Esophagus (tissue), 2 donors: Measurements from ENCODE around the gene PTCH2. TPM values are rescaled to one million over a fixed set of nuclear protein-coding genes. Genes with fewer than 3 reads are reported as not detected.
"Not testable (repeated sequence)": the region's sequence is repeated elsewhere in the genome, so short reads cannot be mapped to it uniquely, and the experiment has no call there.

Source experiments
- H3K27ac ChIP-seq, 2 donors: one replicate each; pipeline ENCODE4 v1.5.1; 2013; ENCODE audit warnings: low read depth in 2 of 2, mild to moderate bottlenecking in 2 of 2, inconsistent platforms in 1 of 2, low read length in 1 of 2, moderate library complexity in 1 of 2
- H3K27me3 ChIP-seq, 2 donors: one replicate each; pipeline ENCODE4 v1.6.1; 2013; ENCODE audit warnings: low read length in 2 of 2, control low read depth in 1 of 2, mild to moderate bottlenecking in 1 of 2; ENCODE audit not compliant: insufficient read depth in 2 of 2, control insufficient read depth in 1 of 2
- H3K36me3 ChIP-seq, 2 donors: one replicate each; pipeline ENCODE4 v1.6.1; 2013; ENCODE audit warnings: low read length in 1 of 2; ENCODE audit not compliant: control insufficient read depth in 2 of 2, insufficient read depth in 2 of 2
- H3K4me1 ChIP-seq, 2 donors: one replicate each; pipeline ENCODE4 v1.6.1; 2013; ENCODE audit warnings: low read length in 1 of 2; ENCODE audit not compliant: control insufficient read depth in 2 of 2, insufficient read depth in 2 of 2
- H3K4me3 ChIP-seq, 2 donors: one replicate each; pipeline ENCODE4 v1.5.1; 2013; ENCODE audit warnings: low read length in 2 of 2, mild to moderate bottlenecking in 2 of 2, low read depth in 1 of 2, moderate library complexity in 1 of 2
- H3K9me3 ChIP-seq, 2 donors: one replicate each; pipeline ENCODE4 v1.6.1; 2013; ENCODE audit warnings: mild to moderate bottlenecking in 2 of 2, low read depth in 1 of 2, low read length in 1 of 2, moderate library complexity in 1 of 2; ENCODE audit not compliant: control insufficient read depth in 2 of 2, insufficient read depth in 1 of 2
- WGBS, 2 donors: extraction: QIAGEN DNeasy Blood & Tissue Kit; methylation state at CpG; one replicate each; pipeline ENCODE4 v1.1.7; 2013; 5-methylcytosine and 5-hydroxymethylcytosine counted together
- polyA plus RNA-seq, 2 donors: library from polyadenylated mRNA; stranded (reverse); fragments of 200-250 nt; gene quantifications; one replicate each; pipeline ENCODE4 v1.2.3, GENCODE V29; 2013
- donor health status: healthy with polysubstance abuse.
- donor health status: Bipolar disorder and iron deficiency.

Gene PTCH2
- polyA plus RNA-seq, 2 donors: 0.34 to 0.71 TPM

- peak overlapping the region in 1 of 2 donors; percentile 21 for H3K27ac ChIP-seq
Observed at GRCh38 chr1:44798481-44799365, 44.3 kb downstream of the PTCH2 start.

DNA sequence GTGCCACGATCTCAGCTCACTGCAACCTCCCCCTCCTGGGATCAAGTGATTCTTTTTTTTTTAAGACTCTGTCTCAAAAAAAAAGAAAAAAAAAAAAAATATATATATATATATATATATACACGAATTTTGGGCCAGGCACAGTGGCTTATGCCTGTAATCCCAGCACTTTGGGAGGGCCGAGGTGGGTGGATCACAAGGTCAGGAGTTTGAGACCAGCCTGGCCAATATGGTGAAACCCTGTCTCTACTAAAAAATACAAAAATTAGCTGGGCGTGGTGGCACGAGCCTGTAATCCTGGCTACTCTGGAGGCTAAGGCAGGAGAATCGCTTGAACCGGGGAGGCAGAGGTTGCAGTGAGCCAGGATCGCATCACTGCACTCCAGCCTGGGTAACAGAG lies 45.2 kb downstream of the PTCH2 start:
- H3K9me3 ChIP-seq, H3K27ac ChIP-seq, H3K4me1 ChIP-seq, H3K27me3 ChIP-seq, H3K4me3 ChIP-seq: not testable (repeated sequence)
- 65 to 78% methylated on average over 8 of the region's 8 CpGs for WGBS, 2 donors
- peaks cover 0 to 11% of the 10 kb centered on the region in 2 donors for H3K36me3 ChIP-seq

More at GRCh38 chr1:44798481-44799365, 44.3 kb downstream of the PTCH2 start:
- Histone ChIP-seq H3K27me3 (no peaks in the 10 kb centered on the region), H3K9me3 (no peaks in the 10 kb centered on the region), H3K4me3 (no peak overlapping the region), H3K4me1 (peaks cover 0 to 6% of the 10 kb centered on the region in 2 donors), H3K36me3 (peaks cover 6 to 19% of the 10 kb centered on the region in 2 donors)
- 86 to 88% methylated on average over 10 of the region's 10 CpGs for WGBS, 2 donors

DNA sequence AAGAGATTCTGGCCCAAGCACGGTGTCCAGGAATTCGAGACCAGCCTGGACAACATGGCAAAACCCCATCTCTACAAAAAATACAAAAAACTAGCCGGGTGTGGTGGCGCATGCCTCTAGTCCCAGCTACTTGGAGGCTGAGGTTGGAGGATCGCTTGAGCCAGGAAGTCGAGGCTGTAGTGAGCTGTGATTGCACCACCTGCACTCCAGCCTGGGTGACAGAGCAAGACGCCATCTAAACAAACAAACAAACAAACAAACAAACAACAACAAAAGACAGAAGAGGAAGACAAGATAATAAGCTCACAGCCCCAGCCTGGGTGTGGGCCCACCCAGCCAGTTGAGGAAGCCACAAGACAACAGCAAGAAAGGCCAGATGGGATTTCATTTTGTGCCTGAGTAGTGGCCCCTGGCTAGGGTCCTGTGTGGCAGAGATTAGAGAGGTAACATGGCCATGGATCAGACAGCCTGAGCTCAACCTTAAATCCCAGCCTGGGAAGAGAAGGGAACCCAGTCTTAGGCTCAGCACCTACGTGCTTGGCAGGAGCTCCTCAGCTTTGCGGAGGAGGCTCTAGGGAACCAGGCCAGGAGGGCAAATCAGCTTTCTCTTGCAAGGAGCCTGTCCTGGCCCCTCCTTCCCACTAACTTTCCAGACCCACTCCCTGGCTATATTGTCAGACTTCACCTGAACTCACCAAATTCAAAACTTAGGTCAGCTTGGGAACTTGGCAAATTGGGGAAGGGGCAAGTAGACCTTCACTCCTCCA lies 50.1 kb downstream of the PTCH2 start:
- Histone ChIP-seq H3K27ac (peak overlapping the region in 1 of 2 donors; percentile 17), H3K9me3 (no peaks in the 10 kb centered on the region), H3K4me1 (no peaks in the 10 kb centered on the region), H3K36me3 (no peaks in the 10 kb centered on the region), H3K4me3 (no peak overlapping the region), H3K27me3 (no peaks in the 10 kb centered on the region)
- WGBS, 2 donors: 82 to 85% methylated on average over 9 of the region's 9 CpGs

- H3K27ac ChIP-seq: no peak overlapping the region
- H3K36me3 ChIP-seq: no peaks in the 10 kb centered on the region
- 61 to 71% methylated on average over 7 of the region's 7 CpGs for WGBS, 2 donors
- no peak overlapping the region for H3K4me3 ChIP-seq
- peaks cover 0 to 4% of the 10 kb centered on the region in 2 donors for H3K4me1 ChIP-seq
- no peaks in the 10 kb centered on the region for H3K27me3 ChIP-seq
- H3K9me3 ChIP-seq: no peaks in the 10 kb centered on the region
Observed at GRCh38 chr1:44790968-44791801, 51.9 kb downstream of the PTCH2 start.

DNA sequence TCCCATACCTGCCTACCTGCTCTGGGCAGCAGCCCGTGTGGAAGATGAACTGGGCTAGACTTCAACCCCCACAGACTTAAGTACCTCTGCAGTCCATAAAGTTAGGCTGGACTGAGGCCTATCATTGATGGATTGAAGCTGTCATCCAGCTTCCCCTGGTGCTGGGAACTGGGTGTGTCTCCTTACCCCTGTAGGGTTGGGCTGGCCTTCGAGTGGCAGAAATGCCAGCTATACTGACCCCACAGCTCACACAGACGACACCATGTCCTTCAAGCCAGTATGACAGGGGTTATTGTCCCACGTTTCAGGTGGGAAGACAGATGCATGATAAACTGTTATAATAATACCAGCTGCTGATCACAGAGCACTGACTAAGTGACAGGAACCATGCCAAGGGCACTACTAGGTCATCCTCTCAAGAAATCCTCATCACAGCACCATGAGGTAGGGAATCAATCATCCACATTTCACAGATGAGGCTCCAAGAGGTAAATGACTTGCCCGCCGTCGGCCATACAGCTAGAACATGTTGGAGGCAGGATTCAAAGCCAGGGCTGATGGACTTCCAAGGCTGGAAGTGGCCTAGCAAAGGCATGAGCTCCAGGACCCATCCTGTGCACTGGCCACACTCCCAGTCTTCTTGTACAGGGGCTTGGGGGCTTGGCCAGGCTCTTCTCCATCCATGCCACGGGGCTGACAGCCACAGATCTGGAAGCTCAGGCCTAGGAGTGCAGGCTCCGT lies 54.8 kb downstream of the PTCH2 start, which contains the start of gene BEST4:
BEST4 (minus strand) TSS at position 51 of the 741 bp plus-strand sequence. CDS start 465 bp downstream, outside the sequence.
- no peak within 1 kb of the TSS for H3K4me3 ChIP-seq
- peaks cover 0 to 7% of the 10 kb centered on the region in 2 donors for H3K4me1 ChIP-seq
- 77 to 83% methylated on average over 9 of the region's 9 CpGs for WGBS, 2 donors
- H3K27me3 ChIP-seq: no peaks in the 10 kb centered on the region
- H3K36me3 ChIP-seq: no peaks in the 10 kb centered on the region
- no peak within 1 kb of the TSS for H3K27ac ChIP-seq
- H3K9me3 ChIP-seq: no peaks in the 10 kb centered on the region

GRCh38 chr1:44787506-44787905 lies 55.5 kb downstream of the PTCH2 start:
- Histone ChIP-seq H3K27me3 (no peaks in the 10 kb centered on the region), H3K27ac (no peak overlapping the region), H3K4me3 (no peak overlapping the region), H3K9me3 (no peaks in the 10 kb centered on the region), H3K4me1 (peaks cover 0 to 7% of the 10 kb centered on the region in 2 donors), H3K36me3 (no peaks in the 10 kb centered on the region)
- WGBS, 2 donors: 95 to 99% methylated on average over 10 of the region's 10 CpGs

- no peaks in the 10 kb centered on the region for H3K27me3 ChIP-seq
Observed at GRCh38 chr1:44786841-44787426, 56.1 kb downstream of the PTCH2 start.

DNA sequence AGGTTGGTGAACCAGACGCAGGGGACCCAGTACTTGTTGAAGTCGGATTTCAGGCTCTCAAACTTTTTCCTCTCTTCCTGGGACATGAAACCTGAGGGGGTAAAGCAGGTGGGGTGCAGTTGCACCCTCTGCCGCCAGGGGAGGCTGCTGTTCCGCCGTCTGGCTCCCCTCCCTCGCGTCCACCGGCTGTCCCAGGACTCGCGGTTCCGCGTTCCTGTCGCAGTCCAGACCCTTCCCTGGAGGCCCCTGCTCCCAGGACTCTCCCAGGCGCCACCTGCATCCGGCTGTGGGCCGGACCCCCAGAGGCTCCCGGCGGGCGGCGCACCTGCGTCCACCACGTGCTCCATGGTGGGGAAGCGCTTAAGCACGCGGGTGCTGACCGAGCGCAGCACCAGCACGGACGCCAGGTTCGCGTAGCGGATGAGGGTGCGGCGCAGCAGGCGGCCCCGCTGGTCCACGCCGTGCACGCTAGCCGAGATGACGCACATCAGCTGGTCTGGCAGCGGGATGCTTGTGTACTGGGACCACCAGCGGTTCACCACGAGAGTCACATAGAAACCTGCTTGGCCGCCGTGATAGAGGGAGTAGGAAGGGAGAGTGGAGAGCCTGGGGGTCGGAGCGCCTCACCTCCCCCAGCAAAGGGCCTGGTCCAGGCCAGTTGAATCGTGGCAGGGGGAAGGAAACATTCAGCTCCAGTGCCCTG lies 56.8 kb downstream of the PTCH2 start:
- WGBS, 2 donors: 7 to 8% methylated on average over 49 of the region's 49 CpGs
- Histone ChIP-seq H3K9me3 (no peaks in the 10 kb centered on the region), H3K36me3 (peaks cover 0 to 2% of the 10 kb centered on the region in 2 donors), H3K27me3 (no peaks in the 10 kb centered on the region), H3K27ac (peak overlapping the region; percentile 57 to 69), H3K4me3 (peak overlapping the region; percentile 45 to 55), H3K4me1 (peaks cover 0 to 7% of the 10 kb centered on the region in 2 donors)

More at GRCh38 chr1:44786841-44787426, 56.1 kb downstream of the PTCH2 start:
- Histone ChIP-seq H3K4me3 (no peak overlapping the region), H3K36me3 (no peaks in the 10 kb centered on the region), H3K9me3 (no peaks in the 10 kb centered on the region), H3K4me1 (peaks cover 0 to 7% of the 10 kb centered on the region in 2 donors), H3K27ac (peak overlapping the region; percentile 57 to 69)
- WGBS, 2 donors: 83 to 84% methylated on average over 9 of the region's 9 CpGs
